Daoy (cell line): Measurements from ENCODE around the gene ADAM29. TPM values are rescaled to one million over a fixed set of nuclear protein-coding genes. Genes with fewer than 3 reads are reported as not detected.
"Not testable (repeated sequence)": the region's sequence is repeated elsewhere in the genome, so short reads cannot be mapped to it uniquely, and the experiment has no call there.

Source experiments
- DNase-seq: peaks from one replicate; pipeline ENCODE4 v3.0.0-alpha.2; 2015; ENCODE audit warnings: low read depth
- total RNA-seq: library from RNA; depleted of rRNA; stranded (reverse); fragments of >200 nt; shearing (Covaris generic); gene quantifications from 2 replicates; pipeline ENCODE4 v1.2.3, GENCODE V29; 2014; rRNA removed

The ADAM29 gene
- total RNA-seq: not detected in 2 replicates

- no peak for DNase-seq
Observed at GRCh38 chr4:174918058-174918457, at the start of gene ADAM29. Gene ADAM29, plus strand, starts transcription at chr4:174918358. Its CDS starts 57,168 bp downstream, at chr4:174975526.

DNA sequence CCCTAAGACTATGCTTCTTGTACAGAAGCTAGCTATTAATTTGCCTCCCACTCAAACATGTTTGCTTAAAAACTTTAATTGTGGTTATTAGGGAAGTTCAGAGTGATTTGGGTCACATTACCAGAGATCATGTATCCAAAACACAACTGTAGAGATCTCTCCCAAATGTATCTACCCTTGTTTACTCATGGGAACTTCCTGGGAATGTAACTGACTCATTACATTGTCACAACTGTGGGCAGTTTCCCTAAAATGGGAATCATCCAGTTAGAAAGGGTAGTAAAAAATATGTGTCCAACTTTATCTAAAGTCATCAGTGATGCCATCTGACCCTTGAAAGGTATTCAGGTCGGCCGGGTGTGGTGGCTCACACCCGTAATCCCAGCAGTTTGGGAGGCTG, 48.8 kb upstream of the ADAM29 start:
- no peak for DNase-seq

DNA sequence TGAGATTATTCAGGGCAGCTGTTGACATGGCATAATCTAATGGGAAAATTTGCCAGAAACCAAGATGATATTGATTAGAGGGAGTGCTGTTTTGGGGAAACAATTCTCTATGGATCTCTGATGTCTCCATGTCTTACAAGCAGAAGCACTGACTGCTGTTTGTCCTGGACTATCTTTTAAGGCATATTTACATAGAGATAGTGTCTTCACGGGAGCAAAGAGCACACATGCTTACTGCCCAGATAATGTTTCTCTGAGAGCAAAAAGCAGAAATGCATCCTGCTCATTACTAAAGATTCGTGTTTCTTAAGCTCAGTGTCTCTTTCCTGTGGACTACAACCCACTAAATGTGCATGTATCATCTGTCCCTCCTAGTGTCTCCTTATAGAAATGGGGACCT, 47.8 kb upstream of the ADAM29 start:
- no peak for DNase-seq

GRCh38 chr4:174871407-174871806, 46.8 kb upstream of the ADAM29 start:
- no peak for DNase-seq

DNA sequence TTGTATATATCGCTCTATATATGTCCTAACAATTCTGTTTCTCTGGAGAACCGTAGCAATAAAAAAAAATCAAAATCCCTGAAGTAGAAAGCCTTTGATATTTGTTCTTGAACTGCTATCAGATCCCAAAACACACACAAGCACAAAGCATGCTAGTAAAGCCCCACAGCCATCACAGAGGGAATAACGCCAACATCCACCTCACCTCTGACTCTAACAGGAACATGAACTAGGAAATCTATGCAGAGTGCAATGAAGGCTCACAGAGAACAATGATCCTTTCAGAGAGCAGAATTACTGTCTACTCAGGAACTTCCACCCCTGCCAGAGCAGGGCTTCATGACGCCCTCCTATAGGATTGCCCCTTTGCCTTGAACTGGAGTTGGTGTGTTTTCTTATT, 45.0 kb upstream of the ADAM29 start:
- DNase-seq: not testable (repeated sequence)

- DNase-seq: peak; percentile 8
Observed at GRCh38 chr4:174873931-174874330, 44.2 kb upstream of the ADAM29 start.

- no peak for DNase-seq
Observed at GRCh38 chr4:174874898-174875297, 43.3 kb upstream of the ADAM29 start.

DNA sequence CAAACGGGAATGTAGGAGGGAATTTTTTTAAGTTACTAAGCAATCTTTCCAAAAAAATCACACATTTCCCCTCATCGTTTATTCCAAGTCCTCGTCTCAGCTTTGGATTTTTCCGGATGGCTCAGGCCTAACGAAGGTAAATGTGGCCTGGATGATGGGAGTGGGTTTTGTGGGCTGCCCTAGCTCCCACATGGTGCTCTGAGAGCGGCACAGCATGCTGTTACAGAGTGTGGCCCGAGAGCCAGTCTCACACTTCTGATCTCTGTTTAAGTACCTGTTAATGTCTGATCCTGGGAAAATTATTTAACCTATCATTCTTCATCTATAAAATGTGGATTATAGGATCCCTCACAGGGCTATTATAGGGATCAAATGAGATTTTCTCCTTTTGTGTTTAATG, 38.2 kb upstream of the ADAM29 start:
- DNase-seq: no peak

- no peak for DNase-seq
Observed at GRCh38 chr4:174882317-174882992, 35.7 kb upstream of the ADAM29 start.

GRCh38 chr4:174907508-174907907, 10.7 kb upstream of the ADAM29 start:
- DNase-seq: no peak

DNA sequence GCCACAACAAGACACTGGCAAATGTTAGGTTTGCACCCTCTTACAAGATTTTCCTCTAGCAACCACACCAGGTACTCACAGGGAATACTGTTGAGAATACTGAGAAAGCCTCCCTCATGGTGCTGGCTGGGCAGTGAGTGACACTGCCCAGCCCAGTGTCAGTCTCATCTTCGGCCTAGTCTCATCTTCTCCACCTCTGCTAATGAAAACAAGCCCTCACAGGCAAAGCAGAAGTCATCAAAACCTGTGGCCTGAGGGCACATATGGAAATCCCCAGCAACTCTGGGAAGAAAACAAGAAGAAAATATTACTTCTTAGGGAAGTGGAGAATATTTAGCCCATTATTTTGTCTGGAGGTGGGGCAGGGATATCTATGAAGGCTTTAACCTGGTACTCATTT, 7.9 kb upstream of the ADAM29 start:
- no peak for DNase-seq

DNA sequence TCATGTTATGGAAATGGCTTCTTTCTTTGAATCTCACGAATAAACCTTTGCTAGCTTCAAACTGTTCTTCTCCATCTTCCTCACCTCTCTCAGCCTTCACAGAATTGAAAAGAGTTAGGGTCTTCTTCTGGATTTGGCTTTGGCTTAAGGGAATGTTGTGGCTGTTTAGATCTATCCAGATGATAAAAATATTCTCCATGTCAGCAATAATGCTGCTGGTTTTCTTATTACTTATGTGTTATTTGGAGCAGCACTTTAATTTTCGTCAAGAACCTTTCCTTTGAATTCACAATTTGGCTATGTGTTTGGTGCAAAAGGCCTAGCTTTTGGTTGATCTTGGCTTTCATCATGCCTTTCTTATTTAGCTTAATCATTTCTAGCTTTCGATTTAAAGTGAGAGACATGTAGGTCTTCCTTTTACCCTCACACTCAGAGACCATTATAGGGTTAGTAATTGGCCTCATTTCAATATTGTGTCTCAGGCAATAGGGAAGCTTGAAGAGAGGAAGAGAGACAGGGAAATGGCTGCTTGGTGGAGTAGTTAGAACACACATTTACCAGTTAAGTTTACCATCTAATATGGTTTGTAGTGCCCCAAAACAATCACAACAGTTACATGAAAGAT, 5.1 kb upstream of the ADAM29 start:
- DNase-seq: no peak

- DNase-seq: no peak
Observed at GRCh38 chr4:174919886-174920423, 1.8 kb downstream of the ADAM29 start.

- no peak for DNase-seq
Observed at GRCh38 chr4:174926958-174927357, 8.8 kb downstream of the ADAM29 start.

DNA sequence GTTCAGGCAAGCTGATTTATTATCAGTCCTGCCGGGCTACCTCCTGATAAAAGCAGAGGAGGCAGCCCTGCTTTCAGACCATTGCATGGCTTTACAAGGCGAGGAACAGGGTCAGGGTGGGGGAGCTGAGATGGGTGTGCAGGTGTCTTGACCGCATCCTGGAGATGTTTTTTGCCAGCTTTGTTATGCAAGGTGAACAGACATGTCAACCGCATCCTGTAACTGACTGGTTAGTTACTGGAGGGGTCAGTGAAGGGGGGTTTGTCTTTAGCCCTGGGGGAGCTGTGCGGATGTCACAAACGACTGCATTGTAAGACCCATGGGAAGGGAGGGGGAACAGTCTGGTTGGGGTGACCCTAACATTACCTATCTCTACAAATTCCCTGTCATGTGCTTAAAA, 10.0 kb downstream of the ADAM29 start:
- no peak for DNase-seq

DNA sequence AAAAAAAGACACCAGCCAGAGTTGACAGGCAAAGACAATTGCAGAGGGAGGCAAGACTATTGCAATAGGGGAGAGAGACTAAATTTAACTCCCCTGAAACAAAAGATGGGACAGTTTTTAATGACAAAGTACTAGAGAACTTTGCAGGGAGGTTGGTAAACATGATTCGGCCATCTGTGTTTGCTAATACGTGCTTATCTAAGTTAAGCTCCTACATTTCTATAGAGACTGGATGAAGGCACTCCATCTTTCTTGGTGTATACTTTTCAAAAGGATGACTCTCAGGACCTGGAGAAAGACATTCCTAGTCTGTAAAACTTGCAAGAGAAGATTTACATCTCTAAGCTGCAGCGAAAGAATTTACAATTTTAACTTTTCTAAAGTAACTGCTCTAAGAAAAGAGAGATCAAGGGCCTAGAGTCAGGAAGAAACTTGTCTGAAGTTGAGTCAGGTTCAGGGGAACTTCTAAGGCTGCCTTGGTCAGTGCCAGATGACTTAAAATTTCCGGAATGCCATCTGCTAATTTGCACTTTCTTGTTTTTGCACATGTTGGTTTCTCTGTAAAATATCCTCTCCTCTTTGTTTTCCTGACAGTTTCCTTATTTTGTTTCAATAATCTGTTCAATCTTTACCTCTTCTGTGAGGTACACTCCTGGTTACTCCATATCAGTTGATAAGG, 10.6 kb downstream of the ADAM29 start:
- no peak for DNase-seq

- peak; percentile 12 for DNase-seq
Observed at GRCh38 chr4:174929346-174929745, 11.2 kb downstream of the ADAM29 start.

DNA sequence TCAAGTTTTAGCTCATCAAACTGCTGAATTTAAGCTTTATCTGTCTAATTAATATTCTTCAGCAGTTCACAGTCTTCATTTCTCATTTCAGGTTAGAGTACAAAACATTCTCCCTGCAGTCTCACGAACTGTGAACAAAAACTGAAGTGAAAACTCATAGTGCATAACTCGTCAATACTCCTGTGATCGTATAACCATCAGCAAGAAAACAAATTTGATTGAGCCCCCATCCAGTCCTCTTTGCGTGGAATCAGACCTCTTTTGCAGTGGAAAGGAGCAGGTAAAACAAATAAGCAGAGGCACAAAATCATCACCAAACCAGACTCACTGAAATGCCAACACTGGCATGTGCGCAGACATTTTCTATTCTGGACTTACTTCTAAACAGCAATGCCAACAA, 12.7 kb downstream of the ADAM29 start:
- DNase-seq: no peak

DNA sequence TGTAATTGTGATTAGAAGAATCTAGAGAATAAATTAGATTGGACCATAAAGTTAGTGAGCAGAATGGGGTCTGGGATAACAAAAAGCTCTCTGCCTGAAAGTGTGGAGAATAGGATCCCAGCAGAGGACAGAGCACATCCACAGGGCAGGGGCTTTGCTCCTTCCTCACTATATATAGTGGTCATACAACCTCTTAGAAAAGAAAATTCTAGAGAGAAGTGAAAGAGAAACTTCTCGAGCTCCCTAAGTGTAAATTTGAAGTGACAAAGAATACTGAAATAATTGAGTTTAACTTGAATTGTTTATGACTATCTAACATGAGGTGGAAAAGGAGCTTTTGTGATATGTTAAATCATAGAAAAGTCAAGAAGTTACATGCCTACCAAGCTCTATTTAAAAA, 14.9 kb downstream of the ADAM29 start:
- no peak for DNase-seq

DNA sequence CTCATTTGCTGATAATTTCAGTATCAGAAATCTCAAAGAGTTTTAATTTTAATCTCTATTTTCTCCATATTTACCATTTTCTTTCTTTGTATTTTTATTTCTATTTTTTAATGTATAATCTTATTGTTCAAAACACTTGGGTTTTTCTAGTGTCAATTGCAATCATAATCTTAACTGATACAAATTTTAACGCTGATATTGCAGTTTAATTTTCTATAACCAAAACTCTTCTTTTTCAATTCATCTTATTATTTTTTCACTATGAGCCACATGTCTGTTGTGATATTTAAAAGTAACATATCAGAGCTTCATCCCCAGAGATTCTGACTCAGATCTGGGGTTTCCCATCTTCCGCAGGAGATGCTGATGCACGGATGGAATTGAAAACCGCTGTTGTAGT, 16.2 kb downstream of the ADAM29 start:
- no peak for DNase-seq

- no peak for DNase-seq
Observed at GRCh38 chr4:174935607-174936006, 17.4 kb downstream of the ADAM29 start.

GRCh38 chr4:174940002-174940401, 21.8 kb downstream of the ADAM29 start:
- DNase-seq: no peak

DNA sequence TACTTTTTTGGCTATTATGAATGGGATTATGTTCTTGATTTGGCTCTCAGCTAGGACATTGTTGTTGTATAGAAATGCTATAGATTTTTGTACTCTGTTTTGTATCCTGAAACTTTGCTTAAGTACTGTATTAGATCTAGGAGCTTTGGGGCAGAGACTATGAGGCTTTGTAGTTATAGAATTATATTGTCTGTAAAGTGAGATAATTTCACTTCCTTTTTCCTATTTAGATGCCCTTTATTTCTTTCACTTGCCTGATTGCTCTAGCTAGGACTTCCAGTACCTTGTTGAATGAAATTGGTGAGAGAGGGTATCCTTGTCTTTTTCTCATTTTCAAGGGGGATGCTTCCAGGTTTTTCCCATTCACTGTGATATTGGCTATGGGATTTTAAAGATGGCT, 28.1 kb downstream of the ADAM29 start:
- no peak for DNase-seq
